ENCODE measurements around the gene POTEH.
"Not testable (repeated sequence)": the region's sequence is repeated elsewhere in the genome, so short reads cannot be mapped to it uniquely, and the experiment has no call there.

The POTEH gene

GRCh38 chr22:15738157-15738908 is 48.5 kb downstream of the POTEH start:
- not testable (repeated sequence) for DNase-seq

GRCh38 chr22:15738909-15739391 is 49.1 kb downstream of the POTEH start:
- DNase-seq = not testable (repeated sequence)

DNA sequence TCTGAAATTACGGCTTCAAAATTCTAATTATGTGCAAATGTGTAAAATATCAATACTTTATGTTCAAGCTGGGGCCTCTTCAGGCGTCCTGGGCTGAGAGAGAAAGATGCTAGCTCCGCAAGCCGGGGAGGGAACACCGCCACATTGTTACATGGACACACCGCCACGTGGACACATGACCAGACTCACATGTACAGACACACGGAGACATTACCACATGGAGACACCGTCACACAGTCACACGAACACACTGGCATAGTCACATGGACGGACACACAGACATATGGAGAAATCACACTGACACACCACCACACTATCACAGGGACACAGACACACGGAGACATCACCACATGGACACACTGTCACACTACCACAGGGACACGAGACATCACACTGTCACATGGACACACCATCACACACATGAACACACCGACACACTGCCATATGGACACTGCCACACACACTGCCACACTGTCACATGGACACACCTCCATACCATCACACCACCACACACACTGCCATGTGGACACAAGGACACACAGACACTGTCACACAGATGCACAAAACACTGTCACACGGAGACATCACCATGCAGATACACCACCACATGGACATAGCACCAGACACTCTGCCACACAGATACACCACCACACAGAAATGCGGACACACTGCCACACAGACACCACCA is 58.0 kb downstream of the POTEH start:
- DNase-seq = not testable (repeated sequence)

DNA sequence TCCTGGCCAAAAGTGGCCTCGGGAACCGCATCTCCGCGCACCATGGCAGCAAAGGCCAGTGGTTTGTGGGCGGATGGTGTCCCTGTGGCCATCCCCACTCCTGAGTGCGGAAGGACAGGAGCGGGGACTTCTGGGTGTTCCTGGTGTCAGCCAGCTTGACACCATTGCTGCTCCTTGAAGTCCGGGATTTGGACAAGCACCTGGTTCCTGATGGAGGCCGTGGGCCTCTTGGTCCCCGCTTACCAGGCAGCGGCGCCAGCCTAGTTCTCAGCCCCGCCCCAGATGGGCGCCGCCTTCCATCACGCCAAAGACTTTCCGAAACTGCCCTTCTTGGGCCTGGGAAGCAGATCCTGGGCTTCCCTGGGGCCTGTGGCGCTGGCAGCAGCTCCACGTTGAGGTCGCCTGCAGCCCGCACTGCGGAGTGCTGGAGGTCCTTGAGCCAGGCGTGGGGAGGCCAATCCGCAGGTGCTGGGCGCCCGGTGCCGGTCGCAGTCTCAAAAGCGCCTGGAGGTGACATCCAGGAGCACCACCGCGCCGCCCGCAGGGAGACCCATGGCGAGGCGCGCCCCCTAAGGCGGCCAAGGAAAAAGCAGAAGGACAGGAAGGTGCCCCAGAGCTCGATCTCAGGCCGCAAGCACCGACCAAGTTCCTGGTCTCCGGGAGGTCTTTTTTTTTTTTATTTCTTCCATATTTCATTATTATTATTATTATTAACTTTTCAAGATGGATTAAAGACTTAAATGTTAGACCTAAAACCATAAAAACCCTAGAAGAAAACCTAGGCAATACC is 59.5 kb downstream of the POTEH start:
- DNase-seq = not testable (repeated sequence)

GRCh38 chr22:15759443-15760097 is 69.7 kb downstream of the POTEH start:
- DNase-seq = not testable (repeated sequence)

DNA sequence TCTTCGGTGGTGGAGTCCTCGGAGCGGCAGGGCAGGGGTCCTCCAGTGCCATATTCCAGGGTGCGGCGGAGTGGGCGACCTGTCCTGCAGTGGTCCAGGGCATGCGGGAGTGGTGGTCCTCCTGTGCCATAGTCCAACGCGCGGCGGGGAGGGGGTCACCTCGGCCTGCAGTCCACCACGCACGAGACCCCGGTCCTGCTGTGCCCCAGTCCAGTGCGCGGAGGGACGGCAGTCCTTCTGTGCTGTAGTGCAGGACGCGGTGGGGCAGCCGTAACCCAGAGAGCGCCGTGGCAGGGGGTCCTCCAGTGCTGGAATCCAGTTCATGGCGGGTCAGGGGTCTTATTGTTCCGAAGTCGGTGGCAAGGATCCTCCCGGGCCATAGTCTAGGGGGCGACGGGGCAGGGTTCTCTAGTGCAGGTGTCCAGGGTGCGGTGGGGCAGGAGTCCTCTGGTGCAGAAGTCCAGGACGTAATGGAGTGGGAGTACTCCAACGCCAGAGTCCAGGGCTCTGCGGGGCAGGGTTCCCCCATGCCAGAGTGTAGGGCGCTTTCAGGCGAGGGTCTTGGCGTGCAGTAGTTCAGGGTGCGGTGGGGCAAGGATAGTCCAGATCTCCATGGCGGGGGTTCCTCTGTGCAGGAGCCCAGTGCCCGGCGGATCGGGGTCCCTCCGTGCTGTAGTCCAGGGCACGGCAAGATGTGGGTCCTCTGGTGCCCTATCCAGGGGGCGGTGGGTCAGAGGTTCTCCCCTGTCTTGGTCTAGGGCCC is 70.7 kb downstream of the POTEH start:
- not testable (repeated sequence) for DNase-seq

DNA sequence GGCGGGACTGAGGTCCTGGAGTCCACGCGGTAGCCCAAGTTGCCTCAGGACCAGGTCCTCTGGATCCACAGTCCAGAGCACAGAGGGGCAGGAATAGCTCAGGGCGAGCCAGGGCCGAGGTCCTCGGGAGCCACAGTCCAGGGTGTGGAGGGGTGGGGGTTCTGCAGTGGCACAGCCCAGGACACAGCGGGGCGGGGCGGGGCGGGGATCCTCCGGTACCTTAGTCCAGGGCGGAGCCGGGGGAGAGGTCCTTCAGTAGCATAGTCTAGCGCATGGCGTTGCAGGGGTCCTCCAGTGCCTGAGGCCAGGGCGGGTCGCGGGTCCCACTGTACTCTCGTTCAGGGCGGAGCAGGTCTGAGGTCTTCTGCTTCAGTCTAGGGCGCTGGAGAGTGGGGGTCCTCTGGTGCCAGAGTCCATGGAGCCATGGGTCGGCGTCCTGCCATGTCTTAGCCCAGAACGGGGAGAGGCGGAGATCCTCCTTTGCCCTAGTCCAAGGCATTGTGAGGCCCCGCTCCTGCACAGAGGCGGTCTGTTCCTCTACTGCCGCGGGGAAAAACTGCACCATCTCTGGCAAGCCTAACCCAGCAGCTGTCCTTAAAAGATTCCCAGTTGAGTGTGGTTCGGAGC is 71.4 kb downstream of the POTEH start:
- DNase-seq = not testable (repeated sequence)

DNA sequence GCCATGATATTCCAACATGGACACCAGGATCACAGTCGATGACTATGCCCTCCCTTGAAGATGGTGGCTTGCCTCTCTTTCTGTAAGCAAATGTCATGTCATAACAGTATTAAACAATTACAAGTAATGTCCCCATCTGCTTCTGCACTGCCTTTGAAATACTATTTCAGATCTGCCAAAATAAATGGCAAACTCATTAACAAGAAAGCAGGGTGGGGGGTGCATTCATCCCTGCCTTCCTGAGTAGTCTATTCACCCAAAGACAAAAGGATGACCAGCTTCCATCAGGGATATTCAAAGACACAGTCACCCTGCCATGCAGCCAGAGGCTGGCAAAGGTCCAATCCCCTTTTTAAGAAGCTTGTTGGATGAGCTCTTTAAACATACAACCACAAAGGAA is 73.7 kb downstream of the POTEH start:
- DNase-seq = not testable (repeated sequence)

Data from NCI-H2081 treated with DMSO at 0.1 percent for 48 hours (cell line).